ENCODE results near the gene INSYN2A. TPM values are rescaled to one million over a fixed set of nuclear protein-coding genes. Genes with fewer than 3 reads are reported as not detected.

Gene INSYN2A
- total and polyA plus RNA-seq, 4 donors: 0.54 TPM; not detected in 3

DNA sequence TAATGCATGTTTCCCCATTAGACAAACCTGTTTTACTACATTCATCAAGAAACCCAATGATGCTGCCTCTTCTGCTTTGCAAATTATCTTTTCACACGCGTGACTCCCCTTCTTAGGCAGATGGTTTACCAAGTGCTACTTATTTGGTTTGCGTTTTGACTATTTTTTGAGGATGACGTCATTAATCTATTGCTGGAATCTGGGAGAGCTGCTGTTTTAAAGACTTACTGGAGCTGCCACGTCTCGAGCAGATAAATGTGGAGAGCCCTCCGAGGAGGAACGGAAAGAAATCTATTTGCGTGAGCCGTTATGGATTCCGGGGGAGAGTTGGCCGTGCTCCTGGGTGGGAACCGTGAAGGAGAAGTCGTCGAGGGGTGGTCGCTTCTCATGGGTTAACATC, 19.7 kb downstream of the INSYN2A start (continued):
- TF ChIP-seq EGR1 (IDR thresholded peaks at IDR 0.05; ENCODE audit: low read depth in 2 of 2) (no peak), GABPA (IDR thresholded peaks at IDR 0.05 in 1 of 2, conservative IDR thresholded peaks at IDR 0.05 in 1 of 2) (no peak)
- TF ChIP-seq, protein P1, sequence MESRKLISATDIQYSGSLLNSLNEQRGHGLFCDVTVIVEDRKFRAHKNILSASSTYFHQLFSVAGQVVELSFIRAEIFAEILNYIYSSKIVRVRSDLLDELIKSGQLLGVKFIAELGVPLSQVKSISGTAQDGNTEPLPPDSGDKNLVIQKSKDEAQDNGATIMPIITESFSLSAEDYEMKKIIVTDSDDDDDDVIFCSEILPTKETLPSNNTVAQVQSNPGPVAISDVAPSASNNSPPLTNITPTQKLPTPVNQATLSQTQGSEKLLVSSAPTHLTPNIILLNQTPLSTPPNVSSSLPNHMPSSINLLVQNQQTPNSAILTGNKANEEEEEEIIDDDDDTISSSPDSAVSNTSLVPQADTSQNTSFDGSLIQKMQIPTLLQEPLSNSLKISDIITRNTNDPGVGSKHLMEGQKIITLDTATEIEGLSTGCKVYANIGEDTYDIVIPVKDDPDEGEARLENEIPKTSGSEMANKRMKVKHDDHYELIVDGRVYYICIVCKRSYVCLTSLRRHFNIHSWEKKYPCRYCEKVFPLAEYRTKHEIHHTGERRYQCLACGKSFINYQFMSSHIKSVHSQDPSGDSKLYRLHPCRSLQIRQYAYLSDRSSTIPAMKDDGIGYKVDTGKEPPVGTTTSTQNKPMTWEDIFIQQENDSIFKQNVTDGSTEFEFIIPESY (IDR thresholded peaks at IDR 0.05): no peak
- TF ChIP-seq, protein P2, sequence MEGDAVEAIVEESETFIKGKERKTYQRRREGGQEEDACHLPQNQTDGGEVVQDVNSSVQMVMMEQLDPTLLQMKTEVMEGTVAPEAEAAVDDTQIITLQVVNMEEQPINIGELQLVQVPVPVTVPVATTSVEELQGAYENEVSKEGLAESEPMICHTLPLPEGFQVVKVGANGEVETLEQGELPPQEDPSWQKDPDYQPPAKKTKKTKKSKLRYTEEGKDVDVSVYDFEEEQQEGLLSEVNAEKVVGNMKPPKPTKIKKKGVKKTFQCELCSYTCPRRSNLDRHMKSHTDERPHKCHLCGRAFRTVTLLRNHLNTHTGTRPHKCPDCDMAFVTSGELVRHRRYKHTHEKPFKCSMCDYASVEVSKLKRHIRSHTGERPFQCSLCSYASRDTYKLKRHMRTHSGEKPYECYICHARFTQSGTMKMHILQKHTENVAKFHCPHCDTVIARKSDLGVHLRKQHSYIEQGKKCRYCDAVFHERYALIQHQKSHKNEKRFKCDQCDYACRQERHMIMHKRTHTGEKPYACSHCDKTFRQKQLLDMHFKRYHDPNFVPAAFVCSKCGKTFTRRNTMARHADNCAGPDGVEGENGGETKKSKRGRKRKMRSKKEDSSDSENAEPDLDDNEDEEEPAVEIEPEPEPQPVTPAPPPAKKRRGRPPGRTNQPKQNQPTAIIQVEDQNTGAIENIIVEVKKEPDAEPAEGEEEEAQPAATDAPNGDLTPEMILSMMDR (IDR thresholded peaks at IDR 0.05; ENCODE audit: low read depth, low read length, missing input control): no peak
- TF ChIP-seq, protein P3, sequence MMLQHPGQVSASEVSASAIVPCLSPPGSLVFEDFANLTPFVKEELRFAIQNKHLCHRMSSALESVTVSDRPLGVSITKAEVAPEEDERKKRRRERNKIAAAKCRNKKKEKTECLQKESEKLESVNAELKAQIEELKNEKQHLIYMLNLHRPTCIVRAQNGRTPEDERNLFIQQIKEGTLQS (IDR thresholded peaks at IDR 0.05): no peak

DNA sequence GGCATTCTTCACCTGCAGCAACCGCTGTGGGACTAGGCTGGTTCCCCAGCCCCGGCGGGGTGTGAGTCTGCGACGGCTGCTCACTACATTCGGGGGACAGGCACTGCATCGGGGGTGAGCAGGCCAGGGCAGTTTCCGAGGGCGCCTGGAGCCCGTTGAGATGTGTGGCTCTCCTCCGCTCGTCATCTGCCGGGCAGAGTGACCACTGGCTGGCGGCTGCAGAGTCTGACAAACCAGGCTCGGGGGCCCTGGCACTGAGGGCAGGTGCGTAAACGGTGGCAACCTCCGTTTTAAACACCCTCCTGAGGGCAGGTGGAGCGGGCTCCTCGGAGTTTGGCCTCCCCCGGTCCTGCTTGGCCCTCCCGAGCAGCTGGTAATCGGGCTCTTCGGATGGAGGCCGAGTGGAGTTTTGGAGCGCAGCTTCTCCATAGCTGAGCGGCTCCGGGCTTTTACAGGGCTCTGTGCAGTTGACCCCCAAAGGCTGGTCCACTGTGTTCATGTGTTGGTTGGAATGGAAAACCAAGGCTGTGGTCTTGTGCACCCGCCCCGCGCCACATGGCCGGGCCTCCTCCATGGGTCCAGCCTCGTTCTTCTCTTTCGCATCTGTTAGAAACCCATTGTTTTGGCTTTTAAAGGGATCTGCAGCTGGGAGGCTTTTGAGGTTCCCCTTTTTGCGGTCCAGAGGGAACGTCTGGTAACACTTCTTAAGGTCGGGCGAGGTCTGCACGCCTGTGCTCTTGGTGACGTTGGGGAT, 20.9 kb downstream of the INSYN2A start:
- peaks cover 0 to 2% (median 0%) of the 10 kb centered on the region in 4 donors for H3K36me3 ChIP-seq (ENCODE audit: control insufficient read depth in 4 of 4, insufficient read depth in 3 of 4, low read depth in 1 of 4, low read length in 3 of 4)
- WGBS: 97% methylated on average over 40 of the region's 40 CpGs
- no peak overlapping the region for H3K27ac ChIP-seq (ENCODE audit: low read depth in 1 of 2, low read length in 2 of 2)
- no peak overlapping the region for H3K9ac ChIP-seq (ENCODE audit: low read depth in 1 of 2, low read length in 2 of 2)
- TF ChIP-seq, protein P3 (IDR thresholded peaks at IDR 0.05): no peak
- TF ChIP-seq SP1 (IDR thresholded peaks at IDR 0.05): no peak
- TF ChIP-seq, protein P2 (IDR thresholded peaks at IDR 0.05; ENCODE audit: low read depth, low read length, missing input control): no peak
- no peaks in the 10 kb centered on the region for H3K4me1 ChIP-seq (ENCODE audit: control insufficient read depth in 4 of 4, insufficient read depth in 4 of 4, low read length in 3 of 4)
- no peaks in the 10 kb centered on the region for H3K27me3 ChIP-seq (ENCODE audit: control insufficient read depth in 4 of 4, insufficient read depth in 4 of 4, low read length in 3 of 4)
- no peak overlapping the region for H3K4me3 ChIP-seq (ENCODE audit: low read depth in 1 of 3, low read length in 3 of 3)
- no peak for DNase-seq (ENCODE audit: low spot score)
- no peaks in the 10 kb centered on the region for H3K9me3 ChIP-seq (ENCODE audit: control insufficient read depth in 4 of 4, low read length in 3 of 4)

DNA sequence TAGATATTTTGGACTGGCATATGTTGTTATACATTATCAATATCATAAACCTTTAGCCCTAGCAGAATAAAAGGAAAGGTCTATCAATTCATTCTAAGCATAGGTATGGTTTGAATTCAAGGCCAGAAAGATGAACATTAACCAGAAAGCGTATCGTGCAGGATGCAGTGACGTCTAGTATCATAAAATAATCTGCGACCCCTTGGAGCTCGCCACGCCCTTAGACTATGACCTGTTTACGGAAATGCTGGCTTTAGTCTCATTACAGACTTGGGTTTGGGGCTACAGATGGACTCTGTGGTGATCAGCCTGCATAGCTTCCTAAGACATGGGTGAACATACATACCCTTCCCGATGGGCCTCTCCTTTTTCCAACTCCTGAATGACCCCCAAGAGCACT, 21.5 kb downstream of the INSYN2A start:
- Histone ChIP-seq H3K4me3 (ENCODE audit: low read depth in 1 of 3, low read length in 3 of 3) (no peak overlapping the region), H3K9me3 (ENCODE audit: control insufficient read depth in 4 of 4, low read length in 3 of 4) (no peaks in the 10 kb centered on the region), H3K27ac (ENCODE audit: low read depth in 1 of 2, low read length in 2 of 2) (no peak overlapping the region), H3K36me3 (ENCODE audit: control insufficient read depth in 4 of 4, insufficient read depth in 3 of 4, low read depth in 1 of 4, low read length in 3 of 4) (peaks cover 0 to 2% (median 0%) of the 10 kb centered on the region in 4 donors), H3K9ac (ENCODE audit: low read depth in 1 of 2, low read length in 2 of 2) (no peak overlapping the region), H3K27me3 (ENCODE audit: control insufficient read depth in 4 of 4, insufficient read depth in 4 of 4, low read length in 3 of 4) (no peaks in the 10 kb centered on the region), H3K4me1 (ENCODE audit: control insufficient read depth in 4 of 4, insufficient read depth in 4 of 4, low read length in 3 of 4) (no peaks in the 10 kb centered on the region)
- 92% methylated on average over 8 of the region's 8 CpGs for WGBS
- TF ChIP-seq JUND (IDR thresholded peaks at IDR 0.05) (no peak), YY1 (IDR thresholded peaks at IDR 0.05) (no peak), HNF4A (conservative IDR thresholded peaks at IDR 0.05) (no peak), HNF4G (IDR thresholded peaks at IDR 0.05) (no peak), EGR1 (IDR thresholded peaks at IDR 0.05; ENCODE audit: low read depth in 2 of 2) (no peak), NR2F2 (IDR thresholded peaks at IDR 0.05) (no peak), FOXA1 (IDR thresholded peaks at IDR 0.05) (no peak), SP1 (IDR thresholded peaks at IDR 0.05) (no peak), TAF1 (conservative IDR thresholded peaks at IDR 0.05) (no peak), RXRA (IDR thresholded peaks at IDR 0.05) (no peak)
- TF ChIP-seq, protein P4, sequence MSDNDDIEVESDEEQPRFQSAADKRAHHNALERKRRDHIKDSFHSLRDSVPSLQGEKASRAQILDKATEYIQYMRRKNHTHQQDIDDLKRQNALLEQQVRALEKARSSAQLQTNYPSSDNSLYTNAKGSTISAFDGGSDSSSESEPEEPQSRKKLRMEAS (IDR thresholded peaks at IDR 0.05): no peak
- TF ChIP-seq, protein P3 (IDR thresholded peaks at IDR 0.05): no peak
- DNase-seq (ENCODE audit: low spot score): no peak
